GM19351 (cell line): ENCODE data around the gene BHLHE23.
"Not testable (repeated sequence)": the region's sequence is repeated elsewhere in the genome, so short reads cannot be mapped to it uniquely, and the experiment has no call there.

Experiments
- ATAC-seq: cut with Tn5 transposase; IDR thresholded peaks from one replicate; pipeline ENCODE4 v1.9.1; 2021; ENCODE audit warnings: mild to moderate bottlenecking, moderate library complexity; ENCODE audit not compliant: unreplicated experiment

Gene BHLHE23

GRCh38 chr20:62962891-62963613 lies 43.7 kb downstream of the BHLHE23 start:
- no peak for ATAC-seq

- no peak for ATAC-seq
Observed at GRCh38 chr20:62962221-62962879, 44.4 kb downstream of the BHLHE23 start.

DNA sequence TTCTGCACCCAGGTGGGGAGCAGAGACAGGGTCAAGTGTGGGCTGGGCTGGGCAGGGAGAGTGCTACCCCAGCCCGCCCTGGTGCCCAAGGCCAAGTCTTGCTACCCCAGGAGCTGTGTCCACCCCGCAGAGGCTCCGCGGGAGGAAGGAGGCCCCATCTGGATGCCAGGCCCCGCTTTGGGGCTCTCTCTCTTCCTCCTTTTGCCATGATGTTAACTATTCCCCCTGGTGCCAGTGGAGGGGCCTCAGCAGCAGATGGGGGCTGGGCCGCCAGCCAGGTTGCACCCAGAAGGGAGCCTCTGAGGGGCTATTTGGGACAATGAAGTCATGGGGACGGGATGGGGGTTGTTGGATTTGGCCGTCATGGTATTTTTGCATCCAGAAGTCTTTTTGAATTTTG lies 45.0 kb downstream of the BHLHE23 start:
- no peak for ATAC-seq

DNA sequence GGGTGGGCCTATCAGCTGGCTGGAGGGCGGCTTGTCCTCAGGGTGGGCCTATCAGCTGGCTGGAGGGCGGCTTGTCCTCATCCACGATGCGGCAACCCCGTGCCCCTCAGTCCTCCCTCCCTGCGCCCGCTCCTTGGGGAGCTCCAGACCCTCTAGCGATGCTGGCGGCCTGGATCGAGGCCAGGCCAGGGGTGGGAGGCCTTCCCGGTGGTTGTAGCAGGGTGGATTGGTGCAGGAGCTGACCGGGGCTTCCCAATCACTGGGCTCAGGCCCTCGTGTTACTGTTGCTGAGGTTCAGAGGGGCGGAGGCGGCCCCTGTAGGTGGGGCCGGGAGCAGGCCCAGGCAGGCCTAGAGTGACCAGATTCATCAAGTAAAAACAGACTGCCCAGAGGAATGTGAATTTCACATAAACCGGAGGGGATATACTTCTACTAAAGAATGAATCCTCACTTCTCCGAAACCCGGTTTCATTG lies 45.4 kb downstream of the BHLHE23 start:
- no peak for ATAC-seq

DNA sequence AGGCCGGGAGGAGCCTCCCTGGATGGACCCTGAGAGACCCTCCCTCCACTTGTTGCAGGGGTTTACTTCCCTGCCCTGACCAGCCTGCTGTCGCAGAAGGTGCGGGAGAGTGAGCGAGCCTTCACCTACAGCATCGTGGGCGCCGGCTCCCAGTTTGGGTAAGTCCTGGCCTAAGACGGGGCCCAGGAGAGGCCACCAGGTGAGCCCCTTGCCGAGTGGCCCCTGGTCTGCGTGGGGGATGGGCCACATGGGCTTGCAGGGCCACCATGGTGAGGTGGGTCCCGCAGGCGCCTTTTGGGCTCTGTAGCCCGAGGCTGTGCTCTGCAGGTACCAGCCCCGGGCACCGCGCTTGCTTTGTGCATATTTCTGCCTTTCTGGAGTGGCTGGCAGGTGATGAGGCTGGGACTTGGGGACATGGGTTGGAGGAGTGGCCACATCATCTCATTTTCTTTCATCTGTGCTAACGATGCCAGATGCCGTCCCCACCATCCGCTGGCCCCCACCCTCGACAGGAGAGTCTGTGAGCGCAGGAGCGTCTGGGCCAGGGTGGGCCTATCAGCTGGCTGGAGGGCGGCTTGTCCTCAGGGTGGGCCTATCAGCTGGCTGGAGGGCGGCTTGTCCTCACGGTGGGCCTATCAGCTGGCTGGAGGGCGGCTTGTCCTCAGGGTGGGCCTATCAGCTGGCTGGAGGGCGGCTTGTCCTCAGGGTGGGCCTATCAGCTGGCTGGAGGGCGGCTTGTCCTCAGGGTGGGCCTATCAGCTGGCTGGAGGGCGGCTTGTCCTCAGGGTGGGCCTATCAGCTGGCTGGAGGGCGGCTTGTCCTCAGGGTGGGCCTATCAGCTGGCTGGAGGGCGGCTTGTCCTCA lies 46.1 kb downstream of the BHLHE23 start:
- ATAC-seq, result not testable (repeated sequence)

DNA sequence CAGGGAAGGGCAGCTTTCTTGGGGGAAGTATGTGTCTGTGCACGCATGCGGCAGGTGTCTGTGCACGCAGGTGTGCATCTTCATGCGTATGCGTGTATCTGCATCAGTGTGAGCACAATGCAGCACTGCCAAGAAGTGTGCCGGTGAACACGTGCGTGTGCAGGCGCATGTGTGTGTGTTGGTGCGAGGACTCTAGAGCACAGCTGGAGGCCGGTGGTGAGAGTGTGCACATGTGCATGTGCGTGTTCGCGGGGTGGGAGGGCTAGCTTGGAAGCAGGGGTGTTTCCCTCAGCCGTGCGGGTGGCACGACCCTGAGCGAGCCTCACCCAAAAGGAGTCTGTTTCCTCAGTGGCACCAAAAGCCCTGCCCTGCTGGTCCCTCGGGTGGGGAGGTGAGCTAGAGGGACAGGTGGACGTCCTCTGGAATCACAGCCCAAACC lies 46.7 kb downstream of the BHLHE23 start:
- no peak for ATAC-seq

- ATAC-seq, result no peak
Observed at GRCh38 chr20:62959101-62959971, 47.4 kb downstream of the BHLHE23 start.

DNA sequence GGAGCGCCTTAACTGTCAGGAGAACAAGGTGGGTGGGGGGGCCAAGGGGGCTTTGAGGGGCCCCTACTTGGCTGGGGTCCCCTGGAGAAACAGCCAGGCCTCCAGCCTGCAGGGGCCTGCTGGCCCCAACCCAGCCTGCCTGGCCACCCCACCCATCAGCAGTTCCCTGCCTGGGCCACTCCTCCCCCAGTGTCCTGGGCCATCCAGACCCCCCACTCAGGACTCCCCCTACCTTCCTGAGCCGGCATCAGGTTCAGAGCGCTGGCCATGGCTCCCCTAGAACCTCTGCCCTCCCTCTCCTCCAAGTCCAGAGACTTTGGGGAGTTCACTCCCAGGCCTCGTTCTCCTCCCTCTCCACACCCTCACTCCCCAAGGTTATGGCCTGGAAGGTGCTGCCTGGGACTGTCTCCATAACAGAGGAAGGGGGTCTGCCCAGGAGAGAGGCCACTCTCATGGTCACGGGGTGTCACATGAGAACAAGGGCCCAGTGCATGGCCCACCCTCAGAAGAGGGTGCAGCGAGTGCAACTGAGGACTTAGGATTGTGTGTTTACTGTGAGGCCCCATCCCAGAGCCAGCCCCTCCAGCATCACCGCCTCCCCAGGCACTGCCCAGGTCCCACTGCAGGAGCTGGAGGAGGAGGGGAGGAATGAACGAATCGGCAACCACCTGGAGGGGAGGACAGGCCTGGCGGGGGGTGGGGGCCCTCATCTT lies 48.2 kb downstream of the BHLHE23 start:
- ATAC-seq, result no peak

DNA sequence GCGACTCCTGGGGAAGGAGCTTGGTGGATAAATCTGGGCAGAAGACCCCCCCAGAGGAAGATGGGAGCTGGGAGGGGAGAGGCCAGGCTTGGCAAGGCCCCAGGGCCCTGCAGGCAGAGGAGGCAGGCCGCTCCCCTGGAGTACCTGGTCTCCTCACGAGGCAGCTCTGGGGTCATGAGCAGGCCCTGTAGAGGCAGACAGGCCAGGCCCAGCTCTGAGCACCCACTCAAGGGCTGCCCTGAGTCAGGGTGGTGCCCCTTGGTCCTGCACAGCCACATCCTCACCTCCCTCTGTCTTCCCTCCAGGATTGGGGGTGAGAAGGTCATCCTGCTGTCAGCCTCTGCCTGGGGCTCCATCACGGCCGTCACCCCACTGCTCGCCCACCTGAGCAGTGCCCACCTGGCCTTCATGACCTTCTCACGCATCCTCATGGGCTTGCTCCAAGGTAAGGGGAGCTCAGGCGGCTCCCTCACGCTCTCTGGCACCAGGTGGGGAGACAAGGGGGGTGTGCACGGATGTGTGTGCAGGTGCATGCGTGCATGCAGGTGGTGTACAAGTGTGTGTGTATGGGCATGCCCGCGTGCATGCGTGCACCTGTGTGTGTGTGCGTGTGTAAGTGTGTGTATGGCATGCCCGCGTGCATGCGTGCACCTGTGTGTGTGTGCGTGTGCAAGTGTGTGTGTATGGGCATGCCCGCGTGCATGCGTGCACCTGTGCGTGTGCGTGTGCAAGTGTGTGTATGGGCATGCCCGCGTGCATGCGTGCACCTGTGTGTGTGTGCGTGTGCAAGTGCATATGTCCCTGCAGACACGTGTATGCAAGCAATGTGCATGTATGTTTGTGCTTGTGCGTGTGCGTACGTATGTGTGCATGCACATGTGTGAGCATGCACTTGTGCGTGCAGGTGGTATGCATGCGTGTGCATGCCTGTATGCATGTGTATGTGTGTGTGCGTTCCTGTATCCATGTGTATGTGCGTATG lies 49.3 kb downstream of the BHLHE23 start:
- ATAC-seq, result no peak

DNA sequence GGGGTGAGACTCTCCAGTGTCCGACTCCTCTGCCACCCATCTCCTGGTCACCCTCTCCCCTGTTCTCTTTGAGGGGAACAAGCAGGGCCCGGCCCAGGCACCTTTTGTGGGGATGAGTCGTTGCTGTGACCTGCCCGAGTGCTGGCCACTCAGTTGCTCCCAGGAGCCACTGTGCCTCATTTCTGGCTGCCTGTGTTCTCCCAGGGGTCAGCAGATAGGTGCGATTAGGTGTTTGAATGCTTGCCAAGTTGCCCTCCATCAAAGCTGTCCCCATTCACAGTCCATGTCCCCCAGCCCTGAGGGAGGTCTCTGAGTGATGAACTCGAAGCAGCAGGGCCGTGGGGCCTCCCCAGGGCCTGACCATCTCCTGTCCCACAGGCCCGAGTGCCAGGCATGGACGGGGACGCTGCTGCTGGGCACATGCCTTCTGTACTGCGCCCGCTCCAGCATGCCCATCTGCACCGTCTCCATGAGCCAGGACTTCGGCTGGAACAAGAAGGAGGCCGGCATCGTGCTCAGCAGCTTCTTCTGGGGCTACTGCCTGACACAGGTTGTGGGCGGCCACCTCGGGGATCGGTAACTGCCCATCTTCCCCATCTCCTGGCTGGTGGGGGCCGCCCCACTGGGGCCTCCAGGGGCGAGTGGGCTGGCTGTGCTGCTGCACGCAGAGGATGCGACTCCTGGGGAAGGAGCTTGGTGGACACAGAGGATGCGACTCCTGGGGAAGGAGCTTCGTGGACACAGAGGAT lies 50.2 kb downstream of the BHLHE23 start:
- ATAC-seq, result no peak
